Natural killer cell (primary cell): Measurements from ENCODE around the gene ZFYVE19. TPM values are rescaled to one million over a fixed set of nuclear protein-coding genes. Genes with fewer than 3 reads are reported as not detected.

Experiments
- ATAC-seq, 3 donors: fragments of 150-1000 bp in 2 of 3; fragments of 200-7000 bp in 1 of 3; cut with Tn5 transposase; 1 replicate in 1 of 3; 2 replicates in 2 of 3; pipeline ENCODE4 v1.10.0; 2021; ENCODE audit warnings: mild to moderate bottlenecking in 2 of 3, moderate library complexity in 2 of 3
- DNase-seq, 2 donors: peaks; one replicate each; pipeline versions ENCODE4 v3.0.0 to v3.0.0-alpha.2; 2013 to 2021; ENCODE audit warnings: mixed read lengths in 1 of 2
- H3K27ac ChIP-seq: one replicate; pipeline ENCODE4 v1.5.1; 2013; ENCODE audit warnings: mild to moderate bottlenecking, low read length
- H3K27me3 ChIP-seq: one replicate; pipeline ENCODE4 v1.6.1; 2013; ENCODE audit warnings: low read length; ENCODE audit not compliant: control insufficient read depth, insufficient read depth
- H3K36me3 ChIP-seq: one replicate; pipeline ENCODE4 v1.6.1; 2013; ENCODE audit warnings: low read length; ENCODE audit not compliant: control insufficient read depth, insufficient read depth
- H3K4me1 ChIP-seq: one replicate; pipeline ENCODE4 v1.6.1; 2013; ENCODE audit warnings: low read length; ENCODE audit not compliant: control insufficient read depth, insufficient read depth
- H3K4me3 ChIP-seq: one replicate; pipeline ENCODE4 v1.5.1; 2013; ENCODE audit warnings: low read length
- H3K9me3 ChIP-seq: one replicate; pipeline ENCODE4 v1.6.1; 2013; ENCODE audit warnings: low read length; ENCODE audit not compliant: control insufficient read depth, insufficient read depth
- H3K27ac Mint-ChIP-seq, 2 donors: one replicate each; pipeline ENCODE4 v1.8.0; 2022; ENCODE audit warnings: mild to moderate bottlenecking in 2 of 2, mixed read lengths in 2 of 2, moderate library complexity in 1 of 2
- H3K27me3 Mint-ChIP-seq, 2 donors: one replicate each; pipeline ENCODE4 v1.8.0; 2022; ENCODE audit warnings: low read depth in 2 of 2, mixed read lengths in 2 of 2
- H3K36me3 Mint-ChIP-seq: one replicate; pipeline ENCODE4 v1.8.0; 2022; ENCODE audit warnings: mixed read lengths
- H3K4me1 Mint-ChIP-seq, 2 donors: one replicate each; pipeline ENCODE4 v1.8.0; 2022; ENCODE audit warnings: mixed read lengths in 2 of 2
- H3K4me3 Mint-ChIP-seq: one replicate; pipeline ENCODE4 v1.8.0; 2022; ENCODE audit warnings: mild to moderate bottlenecking, moderate library complexity, mixed read lengths
- H3K9me3 Mint-ChIP-seq, 2 donors: one replicate each; pipeline ENCODE4 v1.8.0; 2022; ENCODE audit warnings: mixed read lengths in 2 of 2
- CTCF ChIP-seq: fragments of 200-600 bp; IDR thresholded peaks from one replicate; pipeline ENCODE4 v1.8.0; 2022; ENCODE audit warnings: antibody characterized with exemption
- WGBS: methylation state at CpG from one replicate; pipeline ENCODE4 v1.1.7; 2013; ENCODE audit warnings: missing lambda C conversion rate; ENCODE audit not compliant: insufficient coverage; 5-methylcytosine and 5-hydroxymethylcytosine counted together
- intact Hi-C: fragments of 100-400 bp; cut with micrococcal nuclease; formaldehyde crosslinking; loops from one replicate; pipeline ENCODE4 v1.14.2; 2022
- total RNA-seq, 4 donors: library from RNA; stranded (reverse); fragments of 120-200 nt in 1 of 4; gene quantifications; one replicate each; pipeline versions ENCODE4 v1.2.3 to v1.2.4, GENCODE V29; 2013 to 2022

The ZFYVE19 gene
- total RNA-seq, 3 donors from 2014 or later (not counting 1 experiment from before 2014, with no cell fraction given), result 16.4 to 19.7 (median 18.5) TPM

GRCh38 chr15:40843261-40843884, 36.5 kb downstream of the ZFYVE19 start:
- intact Hi-C loops, result no loop called here
- H3K9me3 Mint-ChIP-seq, result no peaks in the 10 kb centered on the region
- ATAC-seq, result no peak
- DNase-seq, result no peak
- peak overlapping the region; percentile 83 for H3K4me3 Mint-ChIP-seq
- H3K4me1 Mint-ChIP-seq, result peaks cover 6% of the 10 kb centered on the region in 2 donors
- H3K9me3 ChIP-seq, result no peaks in the 10 kb centered on the region
- no peak for TF ChIP-seq CTCF
- H3K27me3 ChIP-seq, result peaks cover 12% of the 10 kb centered on the region
- WGBS, result 34% methylated on average over 34 of the region's 34 CpGs
- H3K36me3 Mint-ChIP-seq, result no peaks in the 10 kb centered on the region
- H3K4me3 ChIP-seq, result no peak overlapping the region
- H3K27ac ChIP-seq, result no peak overlapping the region
- H3K36me3 ChIP-seq, result no peaks in the 10 kb centered on the region
- peaks cover 20 to 24% of the 10 kb centered on the region in 2 donors for H3K27me3 Mint-ChIP-seq
- H3K4me1 ChIP-seq, result peaks cover 34% of the 10 kb centered on the region
- H3K27ac Mint-ChIP-seq, result no peak overlapping the region

GRCh38 chr15:40843885-40844695, 37.2 kb downstream of the ZFYVE19 start, which contains the start of gene SPINT1:
Gene SPINT1 (plus strand): TSS chr15:40844048. CDS start chr15:40844555, 507 bp downstream.
- Mint-ChIP-seq H3K27me3 (peaks cover 20 to 24% of the 10 kb centered on the region in 2 donors), H3K4me3 (peak within 1 kb of the TSS; percentile 83), H3K27ac (no peak within 1 kb of the TSS), H3K9me3 (no peaks in the 10 kb centered on the region), H3K4me1 (peaks cover 6% of the 10 kb centered on the region in 2 donors), H3K36me3 (no peaks in the 10 kb centered on the region)
- intact Hi-C loops, result no loop called here
- H3K4me1 ChIP-seq, result peaks cover 34% of the 10 kb centered on the region
- peak; percentile 44 to 59 (median 57) for ATAC-seq
- no peaks in the 10 kb centered on the region for H3K9me3 ChIP-seq
- no peak within 1 kb of the TSS for H3K27ac ChIP-seq
- no peaks in the 10 kb centered on the region for H3K36me3 ChIP-seq
- no peak for TF ChIP-seq CTCF
- DNase-seq, result peak in 1 of 2 donors; percentile 32
- peaks cover 12% of the 10 kb centered on the region for H3K27me3 ChIP-seq
- under 1% methylated on average over 89 of the region's 89 CpGs for WGBS
- peak within 1 kb of the TSS; percentile 36 for H3K4me3 ChIP-seq

GRCh38 chr15:40844696-40845030, 37.8 kb downstream of the ZFYVE19 start:
- no peaks in the 10 kb centered on the region for H3K9me3 Mint-ChIP-seq
- intact Hi-C loops, result no loop called here
- peak overlapping the region; percentile 76 for H3K4me3 Mint-ChIP-seq
- WGBS, result 1% methylated on average over 28 of the region's 28 CpGs
- peaks cover 20 to 24% of the 10 kb centered on the region in 2 donors for H3K27me3 Mint-ChIP-seq
- peak; percentile 53 to 67 (median 53) for ATAC-seq
- peaks cover 12% of the 10 kb centered on the region for H3K27me3 ChIP-seq
- H3K4me1 ChIP-seq, result peaks cover 34% of the 10 kb centered on the region
- peak in 1 of 2 donors; percentile 49 for DNase-seq
- TF ChIP-seq CTCF, result no peak
- peak overlapping the region; percentile 36 for H3K4me3 ChIP-seq
- H3K27ac ChIP-seq, result no peak overlapping the region
- no peaks in the 10 kb centered on the region for H3K9me3 ChIP-seq
- H3K36me3 ChIP-seq, result no peaks in the 10 kb centered on the region
- H3K27ac Mint-ChIP-seq, result no peak overlapping the region
- peaks cover 6% of the 10 kb centered on the region in 2 donors for H3K4me1 Mint-ChIP-seq
- H3K36me3 Mint-ChIP-seq, result no peaks in the 10 kb centered on the region
